HCT116 (cell line): ENCODE results near the gene TTLL7. TPM values are rescaled to one million over a fixed set of nuclear protein-coding genes. Genes with fewer than 3 reads are reported as not detected.

Source experiments
- ATAC-seq: fragments of 200-7000 bp; cut with Tn5 transposase; 2 replicates; pipeline ENCODE4 v1.9.1; 2020; ENCODE audit warnings: mild to moderate bottlenecking, moderate library complexity
- BruUV-seq: library from RNA; stranded (reverse); fragments of 400-500 nt; replicated peaks from 2 replicates; lab custom pipeline; 2021; lab: Mats Ljungman, UMichigan
- CTCF ChIA-PET: fragments of 300-600 bp; sonication (Branson Sonifier 250); formaldehyde crosslinking; loops from one replicate; lab custom pipeline; 2021; ENCODE audit warnings: antibody characterized with exemption; lab: Charles Lee
- POLR2A ChIA-PET: fragments of 300-600, 350-600 bp; sonication (Branson Sonifier 250); formaldehyde crosslinking; loops from one replicate; lab custom pipeline; 2021; ENCODE audit warnings: antibody characterized with exemption; lab: Charles Lee
- RAD21 ChIA-PET, 2 experiments: fragments of 300-600 bp; sonication (Branson Sonifier 250); formaldehyde crosslinking; loops; one replicate each; lab custom pipeline; 2023; ENCODE audit warnings: low total read pairs in 2 of 2; ENCODE audit not compliant: uncharacterized antibody in 2 of 2, unreplicated experiment in 2 of 2, low non-redundant PET in 1 of 2; lab: Charles Lee
- DNase-seq: peaks from one replicate; pipeline ENCODE4 v3.0.0-alpha.2; 2010; ENCODE audit warnings: low read depth, low spot score
- H2AFZ ChIP-seq: fragments of 200-600 bp; shearing (Covaris generic), sonication (generic); 2 replicates; pipeline ENCODE4 v1.6.1; 2017; ENCODE audit warnings: low read depth, mixed run types, mixed read lengths, antibody characterized with exemption, low read length; ENCODE audit not compliant: poor library complexity, severe bottlenecking
- H3K27ac ChIP-seq: 2 replicates; pipeline ENCODE4 v1.5.1; 2012; ENCODE audit warnings: low read depth, low read length
- H3K27me3 ChIP-seq: fragments of 200-600 bp; sonication (generic); 2 replicates; pipeline ENCODE4 v1.6.1; 2016; ENCODE audit warnings: mixed run types, low read length, mixed read lengths; ENCODE audit not compliant: insufficient read depth
- H3K36me3 ChIP-seq, 2 experiments: fragments of 200-500 bp in 1 of 2; fragments of 200-600 bp in 1 of 2; sonication (Bioruptor generic) in 1 of 2; sonication (generic) in 1 of 2; 2 replicates each; pipeline versions ENCODE4 v1.5.1 to v1.6.1; 2014 to 2016; ENCODE audit warnings: low read length in 2 of 2, inconsistent platforms in 1 of 2, mixed read lengths in 1 of 2, mixed run types in 1 of 2; ENCODE audit not compliant: insufficient read depth in 2 of 2, control insufficient read depth in 1 of 2
- H3K4me1 ChIP-seq, 2 experiments: fragments of 200-600 bp in 1 of 2; sonication (generic) in 1 of 2; 2 replicates each; pipeline versions ENCODE4 v1.5.1 to v1.6.1; 2012 to 2017; ENCODE audit warnings: low read length in 2 of 2, inconsistent platforms in 1 of 2, mild to moderate bottlenecking in 1 of 2, mixed read lengths in 1 of 2, mixed run types in 1 of 2, moderate library complexity in 1 of 2; ENCODE audit not compliant: insufficient read depth in 2 of 2, control insufficient read depth in 1 of 2
- H3K4me2 ChIP-seq: fragments of 200-600 bp; sonication (generic); 2 replicates; pipeline ENCODE4 v1.6.1; 2017; ENCODE audit warnings: mixed run types, low read length, mixed read lengths
- H3K4me3 ChIP-seq, 2 experiments: fragments of 200-600 bp in 1 of 2; sonication (generic) in 1 of 2; replicated peaks in 1 of 2; 2 replicates each; pipeline ENCODE4 v1.5.1; 2011 to 2016; ENCODE audit warnings: low read length in 2 of 2, control low read depth in 1 of 2, low read depth in 1 of 2, mild to moderate bottlenecking in 1 of 2, mixed read lengths in 1 of 2, mixed run types in 1 of 2
- H3K79me2 ChIP-seq: fragments of 200-600 bp; sonication (generic); 2 replicates; pipeline ENCODE4 v1.6.1; 2017; ENCODE audit warnings: mild to moderate bottlenecking, mixed run types, low read length, moderate library complexity, mixed read lengths; ENCODE audit not compliant: insufficient read depth
- H3K9ac ChIP-seq: fragments of 200-600 bp; sonication (generic); 2 replicates; pipeline ENCODE4 v1.6.1; 2016; ENCODE audit warnings: low read length, mixed read lengths
- H3K9me2 ChIP-seq: fragments of 200-600 bp; sonication (generic), shearing (Covaris generic); 2 replicates; pipeline ENCODE4 v1.6.1; 2017; ENCODE audit warnings: mixed run types, mild to moderate bottlenecking, moderate library complexity; ENCODE audit not compliant: insufficient read depth
- H3K9me3 ChIP-seq, 2 experiments: fragments of 200-500 bp in 1 of 2; fragments of 200-600 bp in 1 of 2; sonication (Bioruptor generic) in 1 of 2; sonication (generic) in 1 of 2; 2 replicates each; pipeline ENCODE4 v1.6.1; 2014 to 2017; ENCODE audit warnings: low read length in 2 of 2, mixed read lengths in 2 of 2, inconsistent platforms in 1 of 2, low read depth in 1 of 2, mild to moderate bottlenecking in 1 of 2, mixed run types in 1 of 2, moderate library complexity in 1 of 2; ENCODE audit not compliant: control insufficient read depth in 1 of 2, insufficient read depth in 1 of 2
- H4K20me1 ChIP-seq: fragments of 200-600 bp; sonication (generic), shearing (Covaris generic); 2 replicates; pipeline ENCODE4 v1.6.1; 2017; ENCODE audit warnings: mixed run types, mild to moderate bottlenecking, moderate library complexity; ENCODE audit not compliant: insufficient read depth
- CBX3 ChIP-seq: IDR thresholded peaks from 2 replicates; pipeline ENCODE4 v1.6.1; 2012; ENCODE audit warnings: low read depth
- FOSL1 ChIP-seq: IDR thresholded peaks from 2 replicates; pipeline ENCODE4 v1.6.1; 2012; ENCODE audit warnings: low read depth
- POLR2AphosphoS5 ChIP-seq: IDR thresholded peaks from 2 replicates; pipeline ENCODE4 v1.6.1; 2011; ENCODE audit warnings: mild to moderate bottlenecking, low read depth, low read length, moderate library complexity
- SIN3A ChIP-seq: IDR thresholded peaks from 2 replicates; pipeline ENCODE4 v1.6.1; 2012; ENCODE audit warnings: low read depth
- intact Hi-C: fragments of 100-400 bp; cut with micrococcal nuclease; formaldehyde crosslinking; loops from 2 replicates; pipeline ENCODE4 v1.10.0; 2022
- total RNA-seq: library from RNA; stranded (reverse); gene quantifications from one replicate; pipeline ENCODE4 v1.2.1, GENCODE V29; 2021; ENCODE audit not compliant: unreplicated experiment

Gene TTLL7
- total RNA-seq, 1 experiment from 2014 or later: 21.2 TPM

DNA sequence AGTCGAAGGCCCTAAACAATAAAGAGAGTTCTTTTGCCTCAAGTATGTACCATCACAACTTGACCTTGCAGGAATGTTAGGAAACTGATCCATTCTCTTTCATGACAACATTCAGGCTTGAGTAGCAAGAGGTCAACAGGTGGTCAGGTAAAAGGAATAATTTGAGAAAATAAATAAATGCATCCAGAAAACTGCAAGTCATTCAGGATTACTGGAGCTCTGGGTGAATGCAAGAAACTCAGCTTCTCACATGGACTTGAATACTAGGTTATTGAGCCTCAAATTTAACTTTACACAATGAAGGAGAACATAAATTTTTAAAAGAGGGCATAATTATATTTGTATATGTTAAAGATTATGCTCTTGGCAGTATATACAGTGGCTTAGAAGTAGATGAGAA, 76.5 kb downstream of the TTLL7 start:
- no peak overlapping the region for H3K4me2 ChIP-seq
- DNase-seq: no peak
- no TSS peak for BruUV-seq
- TF ChIP-seq FOSL1 (no peak), POLR2AphosphoS5 (no peak)
- H3K9me2 ChIP-seq: no peaks in the 10 kb centered on the region
- intact Hi-C loops: no loop called here
- no peak overlapping the region for H3K27ac ChIP-seq
- no peak for ATAC-seq
- no peaks in the 10 kb centered on the region for H3K27me3 ChIP-seq
- H3K79me2 ChIP-seq: no peaks in the 10 kb centered on the region
- no peak overlapping the region for H3K9ac ChIP-seq
- H3K4me1 ChIP-seq: no peaks in the 10 kb centered on the region
- H2AFZ ChIP-seq: no peak overlapping the region
- H3K36me3 ChIP-seq: peaks cover 0 to 5% of the 10 kb centered on the region in 2 experiments; a peak in 1 of 4 replicates
- ChIA-PET POLR2A (no interaction called here), CTCF (no interaction called here), RAD21 (no interaction called here)
- H3K4me3 ChIP-seq: no peak overlapping the region
- H3K9me3 ChIP-seq: no peaks in the 10 kb centered on the region
- no peaks in the 10 kb centered on the region for H4K20me1 ChIP-seq

- no TSS peak for BruUV-seq
- H4K20me1 ChIP-seq: no peaks in the 10 kb centered on the region
- no peak overlapping the region for H3K9ac ChIP-seq
- H2AFZ ChIP-seq: no peak overlapping the region
- ATAC-seq: no peak
- ChIA-PET CTCF (no interaction called here), POLR2A (no interaction called here)
- no peak overlapping the region for H3K4me3 ChIP-seq
- no peak for TF ChIP-seq CBX3
- TF ChIP-seq SIN3A: no peak
- TF ChIP-seq, all 23 proteins: peak for 0
- RAD21 ChIA-PET: no interaction called here
- Histone ChIP-seq H3K4me1 (no peaks in the 10 kb centered on the region), H3K4me2 (no peak overlapping the region), H3K27me3 (no peaks in the 10 kb centered on the region), H3K9me3 (no peaks in the 10 kb centered on the region), H3K79me2 (no peaks in the 10 kb centered on the region), H3K36me3 (peaks cover 0 to 7% of the 10 kb centered on the region in 2 experiments; a peak in 1 of 4 replicates), H3K27ac (no peak overlapping the region), H3K9me2 (no peaks in the 10 kb centered on the region)
- no peak for DNase-seq
- intact Hi-C loops: no loop called here
Measured at GRCh38 chr1:83920320-83920719, 78.6 kb downstream of the TTLL7 start.
